ENCODE measurements around the gene PRKX. TPM values are rescaled to one million over a fixed set of nuclear protein-coding genes. Genes with fewer than 3 reads are reported as not detected.
"Not testable (repeated sequence)": the region's sequence is repeated elsewhere in the genome, so short reads cannot be mapped to it uniquely, and the experiment has no call there.

PRKX gene
- total and polyA plus RNA-seq, 2 of the 4 experiments (the other 2 are of a cell fraction): 7.2 to 14.9 TPM

- no peak overlapping the region for H2BK15ac ChIP-seq (ENCODE audit: low read depth, low read length)
- no peak overlapping the region for H3K9ac ChIP-seq (ENCODE audit: low read depth, low read length)
- H2AK5ac ChIP-seq (ENCODE audit: low read depth, low read length): no peak overlapping the region
- no peak overlapping the region for H4K91ac ChIP-seq (ENCODE audit: insufficient read depth, low read depth, low read length)
- H3K4me1 ChIP-seq (ENCODE audit: control insufficient read depth, insufficient read depth, low read length): no peaks in the 10 kb centered on the region
- no peak overlapping the region for H3K23ac ChIP-seq (ENCODE audit: low read depth, low read length)
- H3K4me3 ChIP-seq (ENCODE audit: insufficient read depth, low read depth, low read length): no peak overlapping the region
- H4K20me1 ChIP-seq (ENCODE audit: insufficient read depth, low read length): no peaks in the 10 kb centered on the region
- H2BK20ac ChIP-seq (ENCODE audit: low read depth, low read length): no peak overlapping the region
- DNase-seq: no peak
- no peak overlapping the region for H3K18ac ChIP-seq (ENCODE audit: low read depth, low read length)
- peaks cover 1% of the 10 kb centered on the region; the same call in 1 of the 2 replicates for H3K36me3 ChIP-seq (ENCODE audit: control insufficient read depth, insufficient read depth, low read length)
- intact Hi-C loops (cut with micrococcal nuclease): no loop called here
- no peak overlapping the region for H3K14ac ChIP-seq (replicated peaks; ENCODE audit: low read depth, low read length)
- ChIA-PET CTCF (no interaction called here), POLR2A (ENCODE audit: unreplicated experiment) (no interaction called here)
- in situ Hi-C loops (cut with MboI; ENCODE audit: low sequenced_read_pairs): no loop called here
- no peak overlapping the region for H2BK120ac ChIP-seq (ENCODE audit: low read depth, low read length)
- no peak overlapping the region for H3K27ac ChIP-seq (ENCODE audit: insufficient read depth, low read length)
- no peaks in the 10 kb centered on the region for H3K9me3 ChIP-seq (ENCODE audit: control insufficient read depth, insufficient read depth, low read length)
- H4K8ac ChIP-seq (ENCODE audit: low read depth in 2 of 2, low read length in 2 of 2): no peak overlapping the region
- H3K27me3 ChIP-seq (ENCODE audit: control insufficient read depth, insufficient read depth, low read length): no peaks in the 10 kb centered on the region
- no TSS peak for BruUV-seq (replicated peaks)
- no peak overlapping the region for H3K56ac ChIP-seq (ENCODE audit: extremely low read depth, insufficient read depth, low read length)
- ATAC-seq (ENCODE audit: low read depth): no peak
- H2AFZ ChIP-seq (replicated peaks; ENCODE audit: low read length, poor library complexity): no peak overlapping the region
- TF ChIP-seq, protein P1, sequence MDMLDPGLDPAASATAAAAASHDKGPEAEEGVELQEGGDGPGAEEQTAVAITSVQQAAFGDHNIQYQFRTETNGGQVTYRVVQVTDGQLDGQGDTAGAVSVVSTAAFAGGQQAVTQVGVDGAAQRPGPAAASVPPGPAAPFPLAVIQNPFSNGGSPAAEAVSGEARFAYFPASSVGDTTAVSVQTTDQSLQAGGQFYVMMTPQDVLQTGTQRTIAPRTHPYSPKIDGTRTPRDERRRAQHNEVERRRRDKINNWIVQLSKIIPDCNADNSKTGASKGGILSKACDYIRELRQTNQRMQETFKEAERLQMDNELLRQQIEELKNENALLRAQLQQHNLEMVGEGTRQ (IDR thresholded peaks at IDR 0.05; ENCODE audit: low read depth, low read length): no peak
- TF ChIP-seq RAD21 (IDR thresholded peaks at IDR 0.05; ENCODE audit: low read length) (no peak), CEBPB (IDR thresholded peaks at IDR 0.05; ENCODE audit: low read depth, low read length) (no peak), MAZ (IDR thresholded peaks at IDR 0.05; ENCODE audit: borderline replicate concordance, low read depth, low read length) (no peak), RFX5 (IDR thresholded peaks at IDR 0.05; ENCODE audit: low read depth, low read length) (no peak), BHLHE40 (IDR thresholded peaks at IDR 0.05; ENCODE audit: low read depth, low read length) (no peak), POLR2A (IDR thresholded peaks at IDR 0.05; ENCODE audit: low read depth, low read length) (no peak), CHD1 (IDR thresholded peaks at IDR 0.05; ENCODE audit: low read depth, low read length) (no peak), MXI1 (IDR thresholded peaks at IDR 0.05; ENCODE audit: borderline replicate concordance, low read depth, low read length) (no peak)
- 93% methylated on average over 5 of the region's 12 CpGs; no CpG with 5 or more reads in 1 of the 2 experiments for WGBS, 2 experiments (ENCODE audit: extremely low coverage in 2 of 2, insufficient read length in 1 of 2)
- H3K9me1 ChIP-seq (ENCODE audit: insufficient read depth, low read length): no peaks in the 10 kb centered on the region
- no peak overlapping the region for H2BK5ac ChIP-seq (ENCODE audit: low read depth, low read length, poor library complexity, severe bottlenecking)
- no peaks in the 10 kb centered on the region for H3K79me1 ChIP-seq (ENCODE audit: low read depth in 1 of 2, low read length in 2 of 2)
- no peak overlapping the region for H3K4ac ChIP-seq (ENCODE audit: low read depth, low read length)
- H3K4me2 ChIP-seq (ENCODE audit: low read depth, low read length): no peak overlapping the region
- H2AK9ac ChIP-seq (replicated peaks; ENCODE audit: low read depth, low read length, poor library complexity): no peak overlapping the region
- dilution Hi-C loops (cut with HindIII; ENCODE audit: low sequenced_read_pairs, unreplicated experiment): no loop called here
- no peak overlapping the region for H4K5ac ChIP-seq (ENCODE audit: low read depth, low read length)
These were observed 48.5 kb downstream of the PRKX start for GRCh38 chrX:3664921-3665320.

DNA sequence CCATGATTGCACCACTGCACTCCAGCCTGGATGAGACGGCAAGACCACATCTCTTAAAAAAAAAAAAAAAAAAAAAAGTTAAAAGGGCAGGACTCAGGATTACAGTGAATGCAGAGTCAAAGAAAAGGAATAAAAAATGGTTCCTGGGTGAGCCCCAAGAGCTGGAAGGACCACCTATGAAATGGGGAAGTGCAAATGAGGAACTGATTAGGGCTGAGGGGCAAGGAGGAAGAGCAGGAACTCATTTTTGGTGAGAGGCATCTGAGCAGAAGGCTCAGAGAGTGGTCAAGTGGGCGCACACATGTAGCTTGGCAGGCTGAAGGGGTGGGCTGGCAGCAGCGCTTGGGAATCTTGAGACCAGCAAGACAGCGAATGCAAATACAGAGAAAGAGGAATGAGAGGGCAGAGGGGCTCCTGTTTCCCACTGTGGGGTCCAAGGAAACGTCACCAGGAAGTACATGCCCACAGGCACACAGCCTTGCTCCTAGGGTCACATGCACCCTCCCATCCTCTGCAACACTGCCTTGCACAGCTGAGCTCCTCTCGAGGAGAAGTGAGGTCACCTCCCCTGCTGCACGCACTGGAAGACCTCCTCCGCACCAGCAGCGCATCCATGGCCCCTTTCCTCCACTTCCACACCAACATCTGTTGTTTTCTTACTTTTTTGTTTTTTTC lies 49.7 kb downstream of the PRKX start:
- H4K5ac ChIP-seq (ENCODE audit: low read depth, low read length); CTCF ChIA-PET; ATAC-seq (ENCODE audit: low read depth); H3K9me3 ChIP-seq (ENCODE audit: control insufficient read depth, insufficient read depth, low read length); H4K20me1 ChIP-seq (ENCODE audit: insufficient read depth, low read length); H2AK9ac ChIP-seq (replicated peaks; ENCODE audit: low read depth, low read length, poor library complexity); H2BK20ac ChIP-seq (ENCODE audit: low read depth, low read length); H4K8ac ChIP-seq (ENCODE audit: low read depth in 2 of 2, low read length in 2 of 2); H3K23ac ChIP-seq (ENCODE audit: low read depth, low read length); H3K27me3 ChIP-seq (ENCODE audit: control insufficient read depth, insufficient read depth, low read length); intact Hi-C loops (cut with micrococcal nuclease); H2BK120ac ChIP-seq (ENCODE audit: low read depth, low read length); H3K4me3 ChIP-seq (ENCODE audit: insufficient read depth, low read depth, low read length); dilution Hi-C loops (cut with HindIII; ENCODE audit: low sequenced_read_pairs, unreplicated experiment); H3K18ac ChIP-seq (ENCODE audit: low read depth, low read length); H3K36me3 ChIP-seq (ENCODE audit: control insufficient read depth, insufficient read depth, low read length); H3K56ac ChIP-seq (ENCODE audit: extremely low read depth, insufficient read depth, low read length); H2BK5ac ChIP-seq (ENCODE audit: low read depth, low read length, poor library complexity, severe bottlenecking); H3K79me1 ChIP-seq (ENCODE audit: low read depth in 1 of 2, low read length in 2 of 2); H2BK15ac ChIP-seq (ENCODE audit: low read depth, low read length); H3K4me2 ChIP-seq (ENCODE audit: low read depth, low read length); H3K27ac ChIP-seq (ENCODE audit: insufficient read depth, low read length); H2AFZ ChIP-seq (replicated peaks; ENCODE audit: low read length, poor library complexity); H3K14ac ChIP-seq (replicated peaks; ENCODE audit: low read depth, low read length); in situ Hi-C loops (cut with MboI; ENCODE audit: low sequenced_read_pairs); DNase-seq; H4K91ac ChIP-seq (ENCODE audit: insufficient read depth, low read depth, low read length); H3K9ac ChIP-seq (ENCODE audit: low read depth, low read length); H3K4me1 ChIP-seq (ENCODE audit: control insufficient read depth, insufficient read depth, low read length); POLR2A ChIA-PET (ENCODE audit: unreplicated experiment); BruUV-seq (replicated peaks); H3K4ac ChIP-seq (ENCODE audit: low read depth, low read length); H3K9me1 ChIP-seq (ENCODE audit: insufficient read depth, low read length); H2AK5ac ChIP-seq (ENCODE audit: low read depth, low read length): not testable (repeated sequence)
- WGBS, 2 experiments (ENCODE audit: extremely low coverage in 2 of 2, insufficient read length in 1 of 2): no CpG with 5 or more reads among the region's 9 CpGs
